Activated CD4-positive, CD25-positive, alpha-beta regulatory T cell treated with anti-CD3 and anti-CD28 coated beads, Interleukin-2, amount 50 U/mL, for 72 hours (primary cell): ENCODE data around the gene CCDC146.
"Not testable (repeated sequence)": the region's sequence is repeated elsewhere in the genome, so short reads cannot be mapped to it uniquely, and the experiment has no call there.

Source experiments
- DNase-seq: peaks from one replicate; pipeline ENCODE4 v3.0.0; 2021

The CCDC146 gene

DNA sequence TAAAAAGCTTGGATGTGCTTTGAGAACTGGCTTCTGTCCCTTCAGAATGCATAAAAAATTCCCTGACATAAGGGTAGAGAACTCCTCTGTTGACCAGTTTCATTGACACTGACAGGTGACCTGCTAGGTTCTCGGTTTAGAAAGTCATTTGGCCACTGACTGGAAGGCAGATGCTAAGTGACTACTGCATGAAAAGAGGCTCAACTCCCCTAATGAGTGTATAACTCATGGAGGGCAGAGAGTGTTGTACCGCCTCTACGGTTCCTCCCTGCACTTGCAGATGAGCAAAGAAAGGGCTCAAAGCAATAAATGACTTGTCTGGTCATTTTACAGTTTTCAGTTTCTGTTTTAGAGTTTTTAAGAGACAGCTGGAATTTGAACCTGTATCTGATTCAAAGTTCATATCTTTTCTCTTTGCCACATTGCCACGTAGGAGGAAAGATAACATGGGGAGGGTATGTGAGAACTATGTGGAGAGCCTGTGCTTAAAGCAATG is 80.1 kb downstream of the CCDC146 start:
- no peak for DNase-seq

DNA sequence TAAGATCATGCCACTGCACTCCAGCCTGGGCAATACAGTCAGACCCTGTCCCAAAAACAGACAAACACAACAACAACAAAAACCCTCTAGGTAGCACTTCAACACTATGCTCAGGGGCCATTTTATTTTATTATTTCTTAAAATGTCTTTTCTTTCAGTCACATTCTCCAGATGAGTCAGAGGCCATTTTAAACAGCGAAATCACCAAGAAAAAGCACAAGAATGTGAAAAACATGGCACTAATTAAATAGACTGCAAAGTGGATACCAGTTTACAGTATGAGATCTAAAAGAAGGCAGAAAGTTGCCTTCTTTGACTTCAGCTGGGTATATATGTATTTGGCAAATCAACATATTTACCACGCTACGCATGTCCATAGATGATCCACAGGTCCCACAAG is 83.3 kb downstream of the CCDC146 start:
- no peak for DNase-seq

DNA sequence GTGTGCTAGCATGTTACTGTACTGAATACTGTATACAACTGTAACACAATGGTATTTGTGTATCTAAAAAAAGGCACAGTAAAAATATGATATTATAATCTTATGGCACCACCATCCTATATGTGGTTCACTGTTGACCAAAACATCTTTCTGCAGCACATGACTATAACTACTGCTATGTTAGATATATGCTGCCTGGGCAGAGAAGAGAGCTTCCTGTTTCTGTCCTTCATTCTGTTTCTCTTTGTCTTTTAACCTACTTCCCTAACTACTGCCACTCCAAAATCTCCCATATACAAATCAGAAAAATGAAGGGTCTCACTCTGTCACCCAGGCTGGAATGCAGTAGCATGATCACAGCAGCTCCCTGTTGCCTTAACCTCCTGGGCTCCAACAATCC is 86.0 kb downstream of the CCDC146 start:
- no peak for DNase-seq

DNA sequence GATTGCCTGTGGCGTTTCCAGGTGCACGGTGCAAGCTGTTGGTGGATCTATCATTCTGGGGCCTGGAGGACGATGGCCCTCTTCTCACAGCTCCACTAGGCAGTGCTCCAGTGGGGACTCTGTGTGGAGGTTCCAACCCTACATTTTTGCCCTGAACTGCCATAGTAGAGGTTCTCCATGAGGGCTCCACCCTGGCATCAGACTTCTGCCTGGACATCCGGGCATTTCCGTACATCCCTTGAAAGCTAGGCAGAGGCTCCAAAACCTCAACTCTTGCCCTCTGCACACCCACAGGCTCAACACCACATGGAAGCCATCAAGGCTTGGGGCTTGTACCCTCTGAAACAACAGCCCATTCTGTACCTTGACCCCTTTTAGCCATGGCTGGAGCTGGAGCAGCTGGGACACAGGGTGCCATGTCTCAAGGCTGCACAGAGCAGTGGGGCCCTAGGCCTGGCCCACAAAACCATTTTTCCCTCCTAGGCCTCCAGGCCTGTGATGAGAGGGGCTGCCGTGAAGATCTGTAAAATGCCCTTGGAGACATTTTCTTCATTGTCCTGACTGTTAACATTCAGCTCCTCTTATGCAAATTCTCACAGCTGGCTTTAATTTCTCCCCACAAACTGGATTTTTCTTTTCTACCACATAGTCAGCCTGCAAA is 87.2 kb downstream of the CCDC146 start:
- DNase-seq, result no peak

DNA sequence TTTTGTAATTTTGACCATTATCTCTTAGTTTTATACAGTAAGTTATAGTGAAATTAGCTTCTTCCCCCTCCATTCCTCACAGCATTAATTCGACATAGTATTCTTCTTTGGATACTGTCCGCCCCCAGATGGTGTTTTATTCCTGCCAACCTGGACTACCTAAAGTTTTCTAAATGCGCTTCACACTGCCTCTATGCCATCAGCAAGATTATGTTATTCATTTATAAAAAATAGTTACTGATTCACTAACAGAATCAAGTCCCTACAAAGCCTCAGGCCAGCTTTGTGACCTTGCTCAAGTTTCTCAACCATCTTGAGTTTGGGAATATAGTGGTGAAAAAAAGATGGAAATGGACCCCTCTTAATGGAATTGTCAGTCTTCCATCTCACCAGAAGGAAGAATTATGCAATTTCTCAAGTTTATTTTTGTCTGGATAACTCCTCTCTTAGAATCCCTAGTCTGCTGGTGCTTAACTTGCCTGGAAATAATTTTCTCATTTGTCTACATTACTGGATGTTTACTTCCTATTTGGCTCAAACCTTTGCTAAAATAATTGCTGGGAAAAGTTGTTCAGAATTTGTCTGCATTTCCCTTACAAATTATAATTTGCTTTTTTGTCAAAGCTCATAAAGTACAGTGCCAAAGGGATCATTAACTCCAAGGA is 93.9 kb downstream of the CCDC146 start:
- no peak for DNase-seq

DNA sequence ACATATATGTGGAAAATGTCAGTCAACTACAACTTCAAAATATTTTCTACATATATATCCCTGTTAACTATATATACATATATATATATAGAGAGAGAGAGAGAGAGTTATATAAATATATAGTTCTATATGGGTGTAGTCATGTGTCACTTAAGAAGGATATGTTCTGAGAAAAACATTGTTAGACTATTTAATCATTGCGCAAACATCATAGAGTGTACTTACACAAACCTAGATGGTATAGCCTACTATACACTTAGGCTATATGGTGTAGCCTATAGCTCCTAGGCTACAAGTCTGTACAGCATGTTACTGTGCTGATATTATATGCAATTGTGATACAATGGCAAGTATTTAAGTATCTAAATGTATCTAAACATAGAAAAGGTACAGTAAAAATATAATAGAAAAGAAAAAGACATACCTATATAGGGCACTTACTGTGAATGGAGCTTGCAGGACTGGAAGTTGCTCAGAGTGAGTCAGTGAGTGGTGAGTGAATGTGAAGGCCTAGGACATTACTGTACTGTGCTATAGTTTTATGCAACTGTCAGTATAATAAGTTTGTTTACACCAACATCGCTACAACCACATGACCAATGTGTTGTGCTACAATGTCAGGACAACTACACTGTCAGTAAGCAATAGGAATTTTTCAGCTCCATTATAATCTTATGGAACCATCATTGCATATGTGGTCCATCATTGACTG is 95.2 kb downstream of the CCDC146 start:
- DNase-seq, result no peak

DNA sequence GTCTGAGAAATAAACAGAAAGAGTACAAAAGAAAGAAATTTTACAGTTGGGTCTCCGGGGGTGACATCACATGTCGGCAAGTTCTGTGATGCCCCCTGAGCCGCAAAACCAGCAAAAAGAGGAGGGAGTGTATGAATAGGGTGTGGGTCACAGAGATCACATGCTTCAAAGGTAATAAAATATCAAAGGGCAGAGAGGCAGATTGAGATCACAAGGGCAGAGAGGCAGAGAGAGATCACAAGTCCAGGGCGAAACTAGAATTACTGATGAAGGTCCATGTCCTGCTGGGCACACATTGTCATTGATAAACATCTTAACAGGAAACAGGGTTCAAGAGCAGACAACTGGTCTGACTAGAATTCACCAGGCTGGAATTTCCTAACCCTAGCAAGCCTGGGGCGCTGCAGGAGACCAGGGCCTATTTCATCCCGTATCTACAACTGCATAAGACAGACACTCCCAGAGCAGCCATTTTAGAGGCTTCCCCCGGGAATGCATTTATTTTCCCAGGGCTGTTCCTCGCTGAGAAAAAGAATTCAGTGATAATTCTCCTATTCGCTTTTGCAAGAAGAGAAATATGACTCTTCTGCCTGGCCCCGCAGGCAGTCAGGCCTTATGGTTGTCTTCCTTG is 97.4 kb downstream of the CCDC146 start:
- DNase-seq, result not testable (repeated sequence)

DNA sequence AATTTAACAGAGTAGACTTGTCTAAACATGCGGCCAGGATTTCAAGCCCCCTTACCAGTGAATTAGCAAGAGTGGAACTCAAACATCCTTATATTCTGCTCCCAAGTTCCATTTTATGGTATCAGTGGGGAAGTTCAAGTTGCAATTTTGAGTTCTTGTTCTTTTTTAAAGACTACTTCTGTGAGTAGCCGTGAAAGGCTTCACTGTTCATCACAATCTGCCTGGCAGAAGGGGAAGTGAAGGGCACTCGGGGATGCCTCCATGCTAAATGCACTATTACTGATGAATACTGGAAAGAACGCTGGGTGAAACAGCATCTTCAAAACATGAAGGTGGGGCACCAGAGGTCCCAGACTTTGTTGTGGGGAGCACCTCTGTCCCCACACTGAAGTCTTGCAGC is 99.7 kb downstream of the CCDC146 start:
- DNase-seq, result no peak

DNA sequence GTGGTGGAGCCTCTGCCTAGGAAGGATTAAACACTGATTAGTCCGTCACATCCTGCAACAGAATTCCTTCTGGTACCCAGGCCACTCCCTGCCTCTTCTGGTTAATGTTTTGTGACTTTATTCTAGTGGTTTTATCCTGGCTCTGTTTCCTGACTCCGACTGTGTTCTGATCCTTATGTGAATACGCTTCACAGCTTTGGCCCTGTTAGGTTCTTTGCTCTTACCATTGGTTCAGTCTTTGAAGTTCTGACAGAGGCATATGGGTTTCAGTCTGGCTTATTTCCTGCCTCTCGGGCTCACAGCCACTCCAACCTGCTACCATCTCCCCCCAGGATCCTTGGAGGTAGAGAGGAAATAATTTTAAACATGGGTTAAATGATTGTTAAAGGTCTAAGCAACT is 100.4 kb downstream of the CCDC146 start:
- DNase-seq, result no peak

DNA sequence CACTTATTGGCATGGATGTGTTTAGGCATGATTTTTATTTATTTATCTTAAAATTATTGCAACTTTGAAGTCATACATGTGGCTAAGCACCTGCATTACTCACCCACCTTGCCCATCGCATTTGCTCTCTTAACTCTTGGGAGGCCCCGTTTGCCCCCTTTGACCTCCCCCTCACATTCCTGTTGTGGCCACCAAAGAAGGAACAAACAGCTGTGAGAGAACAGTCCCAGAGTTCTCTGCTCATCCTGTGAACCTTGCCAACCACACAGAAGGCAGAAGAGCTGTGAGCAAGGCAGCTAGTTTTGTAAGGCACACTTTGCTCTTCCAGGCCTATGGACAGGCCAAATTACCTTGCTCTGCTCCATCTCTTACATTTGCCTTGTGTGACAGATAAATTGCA is 100.8 kb downstream of the CCDC146 start:
- DNase-seq, result no peak

DNA sequence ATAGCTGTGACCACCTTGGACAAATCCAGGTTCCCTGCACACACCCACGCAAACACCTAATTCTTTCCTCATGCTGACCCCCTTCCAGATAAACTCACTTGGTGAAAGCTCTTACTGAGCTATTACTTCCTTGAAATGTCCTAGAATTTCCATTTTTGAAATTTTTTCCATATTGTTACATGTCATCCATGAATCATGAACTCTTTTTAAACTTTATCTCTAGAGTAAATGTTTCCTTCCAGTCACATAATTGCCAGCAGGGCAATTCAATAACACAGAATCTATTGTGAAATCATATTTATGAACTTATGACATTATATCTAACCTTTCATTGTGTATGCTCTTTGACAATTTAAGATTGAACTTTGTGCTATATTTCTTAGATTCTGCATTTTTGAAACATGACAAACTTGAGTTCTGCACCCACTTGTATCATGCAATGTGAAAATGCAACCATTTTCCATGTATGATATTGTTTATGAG is 104.0 kb downstream of the CCDC146 start:
- no peak for DNase-seq

DNA sequence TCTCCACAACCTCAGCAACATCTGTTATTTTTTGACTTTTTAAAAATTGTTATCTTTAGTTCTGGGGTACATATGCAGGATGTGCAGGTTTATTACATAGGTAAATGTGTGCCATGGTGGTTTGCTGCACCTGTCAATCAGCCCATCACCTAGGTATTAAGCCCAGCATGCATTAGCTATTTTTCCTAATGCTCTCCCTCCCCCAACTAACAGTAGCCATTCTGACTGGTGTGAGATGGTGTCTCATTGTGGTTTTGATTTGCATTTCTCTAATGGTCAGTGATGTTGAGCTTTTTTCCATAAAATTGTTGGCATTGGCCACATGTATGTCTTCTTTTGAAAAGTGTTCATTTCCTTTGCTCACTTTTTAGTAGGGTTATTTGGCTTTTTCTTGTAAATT is 106.4 kb downstream of the CCDC146 start:
- not testable (repeated sequence) for DNase-seq

DNA sequence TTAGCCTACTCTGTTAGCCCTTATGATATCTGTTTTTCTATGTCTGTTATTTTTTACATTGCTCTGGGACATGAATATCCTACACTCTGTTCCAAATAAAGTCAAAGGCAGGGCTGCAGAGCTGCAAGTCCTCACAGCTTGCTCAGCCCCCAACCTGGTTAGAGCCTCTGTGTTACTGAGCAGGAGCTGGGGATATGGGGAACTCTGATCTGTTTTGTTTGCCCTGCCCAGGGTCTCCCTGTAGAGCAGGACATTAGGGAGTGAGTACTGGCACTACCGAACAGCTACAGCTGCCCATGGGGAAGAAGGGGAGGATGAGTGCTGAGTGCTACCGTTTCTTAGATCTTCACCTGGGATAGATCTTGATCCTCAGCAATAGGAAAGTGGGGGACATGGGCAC is 110.1 kb downstream of the CCDC146 start:
- DNase-seq, result no peak

DNA sequence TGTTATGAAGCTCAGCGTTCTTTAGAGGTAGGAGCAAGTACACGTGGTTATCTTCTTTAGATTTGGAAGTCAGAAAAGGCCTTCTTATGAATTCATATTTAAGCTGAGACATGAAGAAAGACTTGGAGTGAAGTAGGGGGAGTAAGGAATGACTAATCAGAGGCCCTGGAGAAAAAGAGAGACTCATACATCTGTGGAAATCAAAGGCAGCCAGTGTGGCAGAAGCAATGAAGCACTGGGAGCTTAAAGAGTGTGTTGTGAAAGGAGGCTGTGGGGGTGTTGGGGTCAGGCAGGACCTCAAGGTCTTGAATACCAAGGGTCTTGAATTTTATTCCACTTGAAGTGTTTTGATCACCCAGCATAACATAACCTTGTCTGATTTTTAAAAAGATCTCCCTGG is 112.9 kb downstream of the CCDC146 start:
- no peak for DNase-seq

DNA sequence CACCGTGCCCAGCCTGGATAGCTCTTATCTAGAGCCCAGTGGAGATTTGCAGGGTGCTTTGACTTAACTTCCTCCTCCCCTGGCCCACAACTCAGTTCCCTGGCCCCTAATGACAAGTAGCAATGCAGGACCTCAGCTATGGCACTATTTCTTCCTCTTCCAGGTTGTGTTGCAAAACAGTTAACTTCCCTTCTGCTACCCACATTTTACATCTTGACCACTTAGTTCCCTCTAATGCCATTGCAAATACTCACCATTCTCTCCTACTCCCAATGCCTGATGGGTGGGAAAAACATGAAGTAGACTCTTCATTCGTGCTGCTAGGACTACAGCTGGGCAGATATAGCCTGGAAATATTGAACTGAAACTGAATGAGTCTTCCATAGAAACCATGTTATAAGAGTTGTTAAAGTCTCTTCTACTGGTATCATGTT is 116.3 kb downstream of the CCDC146 start:
- DNase-seq, result no peak

DNA sequence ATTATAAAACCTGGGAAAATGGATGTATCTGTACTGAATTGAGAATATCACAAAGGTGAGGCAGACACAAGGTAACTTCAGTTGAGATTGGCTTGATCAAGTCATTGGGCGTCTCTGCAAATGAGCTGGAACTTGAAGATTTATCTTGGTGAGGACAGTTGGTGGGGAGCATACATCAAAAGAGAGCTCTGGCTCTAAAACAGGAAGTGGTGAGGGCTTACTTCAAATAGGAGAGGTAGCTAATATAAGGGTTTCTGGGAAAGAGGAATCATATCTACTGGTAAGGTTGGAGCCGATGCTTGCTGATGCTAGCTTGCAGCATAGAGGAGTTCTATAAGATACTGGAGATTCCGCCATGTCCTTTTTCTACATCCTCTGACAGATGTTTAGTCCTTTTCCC is 117.1 kb downstream of the CCDC146 start:
- DNase-seq, result no peak

DNA sequence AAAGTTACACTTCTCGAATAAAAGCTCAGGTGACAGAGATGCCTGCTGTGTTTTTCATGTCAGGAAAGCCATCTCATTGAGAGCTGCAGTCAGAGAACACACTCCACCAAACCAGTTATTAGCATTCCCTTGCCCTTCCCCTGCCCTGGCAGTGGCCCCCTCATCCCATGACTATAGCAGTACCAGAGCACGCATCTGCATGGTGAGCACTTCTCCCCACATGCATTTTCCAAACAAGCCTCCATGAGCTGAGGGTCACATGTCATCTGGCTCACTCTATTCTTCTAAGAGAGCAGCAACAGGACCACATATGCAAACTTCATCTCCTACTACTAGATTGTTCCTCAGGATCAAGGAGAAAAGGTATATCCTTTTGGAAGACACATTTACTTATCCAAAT is 119.7 kb downstream of the CCDC146 start:
- DNase-seq, result no peak

DNA sequence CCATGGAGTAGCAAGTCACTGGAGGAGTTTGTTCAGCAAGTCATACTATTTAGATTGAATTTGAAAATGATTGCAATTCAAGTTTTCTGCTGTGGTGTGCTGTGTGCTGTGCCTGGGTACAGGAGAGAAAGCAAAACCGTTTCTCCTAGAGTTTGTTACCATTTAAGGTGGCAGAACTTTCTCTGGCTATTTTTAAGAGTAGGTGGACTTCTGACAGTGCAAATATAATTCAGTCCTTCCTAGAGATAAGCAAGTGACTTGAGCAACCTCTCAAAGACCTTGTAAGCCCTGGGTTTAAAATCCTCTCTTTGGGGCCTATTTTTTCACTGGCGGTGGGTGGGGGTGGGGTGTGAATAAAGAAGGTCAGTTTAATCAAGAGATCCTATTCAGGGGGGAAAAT is 120.1 kb downstream of the CCDC146 start:
- no peak for DNase-seq

DNA sequence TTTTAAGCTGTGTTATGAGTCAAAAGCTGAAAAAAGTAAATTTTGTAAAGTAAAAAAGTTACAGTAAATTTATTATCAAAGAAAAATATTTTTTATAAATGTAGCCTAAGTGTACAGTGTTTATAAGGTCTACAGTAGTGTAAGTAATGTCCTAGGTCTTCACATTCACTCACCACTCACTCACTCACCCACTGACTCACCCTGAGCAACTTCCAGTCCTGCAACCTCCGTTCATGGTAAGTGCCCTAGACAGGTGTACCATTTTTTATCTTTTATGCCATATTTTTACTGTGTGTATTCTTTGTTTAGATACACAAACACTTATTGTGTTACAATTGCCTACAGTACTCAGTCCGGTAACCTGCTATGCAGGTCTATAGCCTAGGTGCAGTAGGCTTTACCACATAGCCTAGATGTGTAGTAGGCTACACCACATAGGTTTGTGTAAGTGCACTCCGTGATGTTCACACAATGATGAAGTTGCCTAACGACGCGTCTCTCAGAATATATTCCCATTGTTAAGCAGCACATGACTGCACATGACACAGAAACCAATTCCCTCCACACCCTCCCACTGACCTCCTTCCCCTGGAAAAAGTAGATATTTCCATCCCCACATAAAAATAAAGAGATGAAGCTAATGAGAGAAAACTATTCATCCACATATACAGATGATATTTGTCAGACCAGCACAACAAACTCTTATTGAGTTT is 122.0 kb downstream of the CCDC146 start:
- DNase-seq, result no peak

DNA sequence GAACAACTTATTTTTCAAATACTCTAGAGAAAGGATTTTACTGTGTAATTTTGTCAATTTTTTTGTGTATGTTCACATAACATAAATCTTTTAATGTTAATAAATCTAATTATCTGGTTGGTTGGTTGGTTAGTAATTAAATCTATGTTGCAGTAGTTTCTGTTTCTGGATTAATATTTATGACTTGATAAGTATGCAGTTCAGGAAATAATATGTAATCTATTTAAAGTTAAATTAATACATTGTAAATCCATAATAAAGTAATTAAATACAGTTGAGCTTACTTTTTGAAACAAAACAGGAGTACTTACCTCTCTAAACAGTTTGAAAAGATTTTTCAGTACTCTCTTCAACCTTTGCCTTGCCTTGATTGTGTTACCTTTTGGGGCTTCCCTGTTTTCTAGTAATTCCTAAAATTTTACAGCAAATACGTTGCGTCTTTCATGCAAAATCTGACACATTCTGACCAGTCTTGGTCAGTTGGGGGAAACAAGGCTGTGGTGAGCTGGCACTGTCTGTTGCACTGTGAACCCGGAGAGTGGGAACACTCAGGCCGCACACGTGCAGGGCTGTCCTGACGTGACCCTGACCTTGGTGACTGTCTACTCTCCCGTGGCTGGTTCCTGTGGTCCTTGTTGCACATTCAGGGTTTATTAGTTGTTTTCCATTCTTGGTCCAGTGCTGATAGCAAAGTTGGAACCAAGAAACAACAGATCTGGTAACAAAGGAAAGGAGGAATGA is 122.8 kb downstream of the CCDC146 start:
- no peak for DNase-seq

DNA sequence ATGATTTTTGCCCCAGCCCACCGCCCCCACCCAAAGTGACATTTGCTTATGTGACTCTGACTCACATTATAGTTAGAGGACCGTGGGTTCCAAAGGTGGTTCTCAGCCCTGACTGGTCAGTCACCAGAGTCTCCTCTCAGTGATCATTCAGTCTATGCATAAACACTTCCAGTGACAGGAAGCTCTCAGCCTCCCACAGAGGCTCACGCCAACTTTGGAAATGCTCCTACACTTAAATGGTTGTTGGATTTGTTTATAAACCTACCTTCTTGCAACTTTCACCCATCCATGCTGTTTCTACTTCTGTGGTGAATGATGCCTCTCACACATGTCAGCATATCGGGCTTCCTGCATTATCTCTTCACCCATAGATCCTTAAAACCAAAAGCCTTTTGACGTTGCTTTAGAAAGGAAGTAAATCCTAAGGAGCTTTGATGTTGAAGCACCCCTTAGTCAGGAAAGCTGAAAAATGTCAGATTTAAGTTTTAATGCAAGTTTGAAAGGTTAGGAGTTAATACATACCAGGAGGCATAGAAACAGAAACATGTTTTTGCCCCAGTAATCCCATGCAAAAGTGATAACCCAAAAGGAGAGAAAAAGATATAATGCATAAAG is 123.7 kb downstream of the CCDC146 start:
- DNase-seq, result no peak
